Stimulated activated effector memory CD8-positive, alpha-beta T cell treated with anti-CD3 and anti-CD28 coated beads, Interleukin-12 subunit alpha, Interleukin-12 subunit beta, amount 100 ng/mL, for 72 hours (primary cell): ENCODE results near the gene ATP2B2.

ENCODE experiments used
- ATAC-seq: fragments of 150-1000 bp; cut with Tn5 transposase; 2 replicates; pipeline ENCODE4 v1.10.0; 2021
- DNase-seq, 2 donors: peaks; one replicate each; pipeline ENCODE4 v3.0.0; 2021 to 2022; ENCODE audit warnings: low spot score in 2 of 2
- H3K27ac Mint-ChIP-seq: one replicate; pipeline ENCODE4 v1.8.0; 2022; ENCODE audit warnings: mild to moderate bottlenecking, mixed read lengths
- H3K36me3 Mint-ChIP-seq: one replicate; pipeline ENCODE4 v1.8.0; 2022; ENCODE audit warnings: mild to moderate bottlenecking, mixed read lengths
- H3K4me1 Mint-ChIP-seq: one replicate; pipeline ENCODE4 v1.8.0; 2022; ENCODE audit warnings: mixed read lengths
- H3K4me3 Mint-ChIP-seq: one replicate; pipeline ENCODE4 v1.8.0; 2022; ENCODE audit warnings: mild to moderate bottlenecking, mixed read lengths
- H3K9me3 Mint-ChIP-seq: one replicate; pipeline ENCODE4 v1.8.0; 2022; ENCODE audit warnings: mixed read lengths

ATP2B2 gene

DNA sequence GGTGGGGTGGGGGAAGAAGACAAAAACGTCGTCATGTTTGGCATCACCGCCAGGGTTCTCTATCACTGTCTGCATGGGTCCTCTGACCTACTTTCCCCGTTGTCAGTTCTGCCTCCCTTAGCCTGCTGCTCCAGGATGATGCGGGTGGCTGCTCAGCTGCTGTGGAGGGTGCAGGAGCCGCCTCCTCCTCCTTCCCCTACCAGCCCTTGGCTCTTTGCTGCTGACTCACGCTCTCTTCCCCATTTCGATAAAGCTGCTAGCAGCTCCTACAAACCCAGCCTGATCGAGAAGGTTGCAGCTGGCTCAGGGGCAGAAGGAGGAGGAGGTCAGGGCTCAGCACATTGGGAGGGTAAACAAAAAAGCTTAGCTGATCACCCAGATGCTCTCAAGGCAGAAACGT, 135.0 kb downstream of the ATP2B2 start:
- ATAC-seq (peak; percentile 14), DNase-seq (no peak)
- Mint-ChIP-seq H3K36me3 (no peaks in the 10 kb centered on the region), H3K27ac (no peak overlapping the region), H3K4me3 (no peak overlapping the region), H3K4me1 (peaks cover 27% of the 10 kb centered on the region), H3K9me3 (no peaks in the 10 kb centered on the region)

DNA sequence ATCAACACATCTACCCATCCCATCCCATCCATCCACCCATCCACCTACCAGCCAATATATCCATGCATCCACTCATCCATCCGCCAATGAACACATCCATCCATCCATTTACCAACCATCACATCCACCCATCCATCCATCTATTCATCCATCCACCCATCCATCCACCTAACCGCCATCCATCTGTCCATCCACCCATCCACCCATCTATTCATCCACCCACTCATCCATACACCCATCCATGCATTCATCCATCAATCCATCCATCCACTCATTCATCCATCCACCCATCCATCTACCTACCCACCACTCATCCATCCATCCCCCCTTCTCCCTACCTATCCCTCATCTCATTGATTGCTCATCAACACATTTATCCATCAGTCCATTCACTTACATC, 136.9 kb downstream of the ATP2B2 start:
- H3K4me3 Mint-ChIP-seq, result no peak overlapping the region

DNA sequence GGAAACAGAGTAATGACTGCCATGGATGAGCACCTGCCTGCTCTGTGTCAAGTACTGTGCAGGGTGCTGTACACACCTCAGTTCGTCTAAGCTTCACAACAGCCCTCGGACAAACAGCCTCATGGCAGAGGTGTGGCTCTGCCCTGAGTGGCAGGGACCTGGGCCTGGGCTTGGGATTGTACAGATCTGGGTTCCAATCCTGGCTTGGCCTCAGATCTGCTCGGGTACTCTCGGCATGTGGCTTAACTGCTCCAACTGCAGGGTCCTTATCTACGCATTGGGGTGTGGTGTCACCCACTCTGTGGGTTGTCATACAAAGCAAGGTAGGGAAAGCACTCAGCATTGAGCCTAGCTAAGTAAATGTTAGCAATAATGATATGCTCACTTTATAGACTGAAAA, 137.9 kb downstream of the ATP2B2 start:
- DNase-seq, result no peak
- Mint-ChIP-seq H3K4me3 (no peak overlapping the region), H3K27ac (peak overlapping the region; percentile 58), H3K9me3 (no peaks in the 10 kb centered on the region), H3K4me1 (peaks cover 41% of the 10 kb centered on the region), H3K36me3 (no peaks in the 10 kb centered on the region)
- ATAC-seq, result no peak

More for the DNA sequence above, 136.9 kb downstream of the ATP2B2 start:
- ATAC-seq, result no peak
- H3K4me1 Mint-ChIP-seq, result peaks cover 41% of the 10 kb centered on the region
- no peaks in the 10 kb centered on the region for H3K9me3 Mint-ChIP-seq
- DNase-seq, result no peak
- no peak overlapping the region for H3K27ac Mint-ChIP-seq
- no peaks in the 10 kb centered on the region for H3K36me3 Mint-ChIP-seq

DNA sequence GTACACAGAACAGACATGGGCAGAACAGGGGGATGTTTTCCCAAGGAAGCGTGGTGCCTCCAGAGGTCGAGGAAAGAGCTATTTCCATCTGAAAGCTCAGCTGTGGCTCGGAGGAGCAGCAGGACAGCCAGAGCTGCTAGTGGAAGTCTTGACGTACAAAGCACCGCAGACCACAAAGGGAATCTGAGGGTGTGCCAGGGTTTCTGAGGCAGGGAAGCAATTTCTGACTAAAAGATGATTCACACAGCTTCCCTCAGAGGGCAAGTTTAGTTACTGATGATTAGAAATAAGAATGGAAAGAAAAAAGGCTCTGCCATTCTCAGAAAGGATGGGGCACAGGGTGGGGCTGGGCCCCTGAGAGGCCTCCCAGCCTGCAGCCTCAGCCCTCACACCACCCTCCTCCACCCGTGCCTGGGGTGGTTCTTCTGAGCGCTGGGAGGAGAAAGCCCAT, 138.7 kb downstream of the ATP2B2 start:
- Mint-ChIP-seq H3K4me1 (peaks cover 41% of the 10 kb centered on the region), H3K27ac (peak overlapping the region; percentile 58), H3K9me3 (no peaks in the 10 kb centered on the region), H3K4me3 (peak overlapping the region; percentile 15), H3K36me3 (no peaks in the 10 kb centered on the region)
- peak; percentile 84 for ATAC-seq
- peak in 1 of 2 donors; percentile 59 for DNase-seq

DNA sequence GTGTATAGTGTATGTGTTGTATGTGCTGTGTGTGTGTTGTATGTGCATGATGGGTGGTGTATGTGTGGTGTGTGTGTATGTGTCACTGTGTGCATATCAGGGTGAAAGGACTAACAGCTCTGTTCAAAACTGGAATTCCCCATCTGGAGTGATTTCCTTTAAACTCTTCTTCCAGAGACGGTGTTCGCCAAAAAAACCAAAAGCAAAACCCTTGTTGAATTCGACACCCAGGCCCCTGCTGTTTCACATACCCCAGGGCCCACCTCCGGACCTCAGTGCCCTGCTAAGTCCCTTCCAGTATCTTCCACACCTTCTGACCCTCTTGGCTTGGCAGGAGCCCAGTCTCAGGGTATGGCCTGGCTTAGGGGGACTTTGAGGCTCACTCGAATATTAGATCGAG, 139.6 kb downstream of the ATP2B2 start:
- Mint-ChIP-seq H3K9me3 (no peaks in the 10 kb centered on the region), H3K36me3 (no peaks in the 10 kb centered on the region), H3K27ac (no peak overlapping the region), H3K4me1 (peaks cover 41% of the 10 kb centered on the region), H3K4me3 (no peak overlapping the region)
- DNase-seq (no peak), ATAC-seq (no peak)

DNA sequence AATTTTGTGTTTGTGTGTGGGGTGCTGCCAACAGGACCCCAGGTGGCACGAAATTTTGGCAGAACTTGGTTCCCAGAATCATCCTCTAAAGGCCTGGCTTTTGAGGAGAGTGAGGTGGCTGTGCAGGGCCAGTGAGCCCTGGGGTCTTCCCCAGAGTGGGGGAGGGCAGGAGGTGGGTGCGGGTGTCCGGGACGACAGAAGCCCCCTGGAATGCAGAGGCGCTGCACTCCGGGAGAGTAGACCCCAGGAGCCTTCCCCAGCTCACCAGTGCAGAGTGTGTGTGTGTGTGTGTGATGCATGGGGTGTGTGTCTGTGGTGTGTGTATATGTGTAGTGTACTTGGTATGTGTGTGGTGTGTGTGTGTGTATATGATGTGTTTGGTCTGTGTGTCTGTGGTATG, 140.1 kb downstream of the ATP2B2 start:
- H3K27ac Mint-ChIP-seq, result no peak overlapping the region
- H3K9me3 Mint-ChIP-seq, result no peaks in the 10 kb centered on the region
- no peak overlapping the region for H3K4me3 Mint-ChIP-seq
- ATAC-seq (no peak), DNase-seq (no peak)
- H3K36me3 Mint-ChIP-seq, result no peaks in the 10 kb centered on the region
- H3K4me1 Mint-ChIP-seq, result peaks cover 36% of the 10 kb centered on the region

DNA sequence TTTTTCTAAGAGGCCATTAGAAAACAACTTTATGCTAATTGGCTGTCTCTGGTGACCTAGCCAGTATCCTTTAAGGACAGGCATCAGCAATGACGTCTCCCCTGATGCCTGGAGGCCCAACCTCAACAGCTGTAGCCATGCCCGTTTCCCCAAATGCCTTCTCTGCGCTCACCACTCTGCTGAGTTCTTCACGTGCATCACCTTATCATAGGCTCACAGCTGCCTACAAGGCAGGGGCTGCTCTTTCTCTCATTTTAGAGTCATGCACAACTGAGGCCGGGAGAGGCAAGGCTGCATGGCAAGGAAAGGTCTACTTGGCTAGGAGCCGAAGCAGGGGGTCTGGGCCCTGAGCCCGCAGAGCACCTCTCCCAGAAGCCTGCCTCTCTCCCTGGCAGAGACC, 140.6 kb downstream of the ATP2B2 start:
- Mint-ChIP-seq H3K36me3 (no peaks in the 10 kb centered on the region), H3K27ac (no peak overlapping the region), H3K4me3 (no peak overlapping the region), H3K9me3 (no peaks in the 10 kb centered on the region), H3K4me1 (peaks cover 34% of the 10 kb centered on the region)
- ATAC-seq (no peak), DNase-seq (no peak)

DNA sequence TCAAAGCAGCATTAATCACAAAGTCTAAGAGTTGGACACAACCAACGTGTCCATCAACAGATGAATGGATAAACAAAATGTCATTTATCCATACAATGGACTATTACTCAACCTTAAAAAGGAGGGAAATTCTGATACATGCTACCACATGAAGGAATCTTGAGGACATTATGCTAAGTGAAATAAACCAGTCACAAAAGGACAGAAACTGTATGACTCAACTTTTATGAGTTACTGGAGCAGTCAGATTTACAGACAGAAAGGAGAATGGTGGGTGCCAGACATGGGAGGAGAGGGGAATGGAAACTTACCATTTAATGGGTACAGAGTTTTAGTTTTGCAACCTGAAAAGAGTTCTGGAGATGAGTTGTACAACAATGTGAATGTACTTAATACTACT, 141.5 kb downstream of the ATP2B2 start:
- H3K36me3 Mint-ChIP-seq, result no peaks in the 10 kb centered on the region
- no peaks in the 10 kb centered on the region for H3K9me3 Mint-ChIP-seq

DNA sequence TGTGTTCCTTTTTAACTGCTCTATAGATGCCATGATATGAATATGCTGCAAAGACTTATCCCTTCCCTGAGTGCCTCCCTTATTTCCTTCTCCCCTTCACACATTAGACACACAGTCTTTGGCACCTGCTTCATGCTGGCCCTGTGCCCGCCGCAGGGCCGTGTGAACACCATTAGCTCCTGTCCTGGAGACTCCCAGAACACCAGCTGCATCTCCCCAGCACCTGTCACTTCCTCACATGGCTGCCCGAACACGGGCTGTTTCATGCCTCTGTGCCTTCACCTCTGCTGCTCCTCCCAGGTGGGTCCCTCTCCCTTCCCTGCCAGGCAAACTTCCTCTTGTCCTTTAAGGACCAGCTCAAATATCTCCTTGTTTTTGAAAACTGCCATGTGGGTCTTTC, 144.0 kb downstream of the ATP2B2 start:
- Mint-ChIP-seq H3K4me1 (peaks cover 23% of the 10 kb centered on the region), H3K9me3 (no peaks in the 10 kb centered on the region), H3K36me3 (no peaks in the 10 kb centered on the region), H3K4me3 (no peak overlapping the region), H3K27ac (peak overlapping the region; percentile 5)
- ATAC-seq, result no peak
- DNase-seq, result no peak

More for the DNA sequence above, 141.5 kb downstream of the ATP2B2 start:
- ATAC-seq (peak; percentile 65), DNase-seq (no peak)
- peaks cover 34% of the 10 kb centered on the region for H3K4me1 Mint-ChIP-seq
- no peak overlapping the region for H3K4me3 Mint-ChIP-seq
- no peak overlapping the region for H3K27ac Mint-ChIP-seq

DNA sequence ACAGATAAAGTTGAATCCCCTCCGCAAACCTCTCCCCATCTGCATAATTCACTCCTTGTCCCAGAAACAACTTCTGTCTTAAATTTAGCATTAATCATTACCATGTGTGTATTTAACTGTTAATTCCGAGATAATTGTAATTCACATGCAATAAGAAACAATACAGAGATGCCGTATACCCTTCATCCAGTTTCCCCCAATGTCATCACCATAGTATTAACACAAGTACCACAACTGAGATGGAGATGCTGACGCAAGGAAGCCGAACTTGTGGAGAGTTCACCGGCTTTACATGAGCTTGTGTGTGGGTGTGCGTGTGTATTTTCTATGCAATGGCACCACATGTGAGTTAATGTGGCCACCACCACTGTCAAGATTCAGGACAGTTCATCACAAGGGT, 144.9 kb downstream of the ATP2B2 start:
- no peak overlapping the region for H3K27ac Mint-ChIP-seq
- DNase-seq, result no peak

DNA sequence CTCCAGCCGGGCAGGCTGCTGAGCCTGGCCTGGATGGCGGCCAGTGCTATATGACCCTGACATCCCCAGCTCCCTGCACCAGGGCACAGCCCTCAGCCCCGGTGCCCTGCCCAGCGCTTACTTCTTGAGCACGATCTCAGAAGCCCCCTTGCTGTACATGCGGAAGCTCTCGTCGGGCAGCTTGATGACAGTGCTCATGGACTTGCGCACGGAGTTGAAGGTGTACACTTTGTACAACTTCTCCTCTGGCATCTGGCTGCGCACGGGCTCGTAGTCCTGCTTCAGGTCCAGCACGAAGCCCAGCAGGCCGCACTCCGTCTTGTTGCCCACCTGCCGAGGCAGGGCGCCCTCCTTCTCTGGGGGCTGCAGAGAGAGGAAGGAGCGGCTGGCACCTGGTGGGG, 145.6 kb downstream of the ATP2B2 start:
- ATAC-seq (no peak), DNase-seq (no peak)
- Mint-ChIP-seq H3K9me3 (no peaks in the 10 kb centered on the region), H3K27ac (no peak overlapping the region), H3K4me3 (no peak overlapping the region), H3K36me3 (no peaks in the 10 kb centered on the region), H3K4me1 (peaks cover 8% of the 10 kb centered on the region)

More for the DNA sequence above, 144.9 kb downstream of the ATP2B2 start:
- no peaks in the 10 kb centered on the region for H3K9me3 Mint-ChIP-seq
- ATAC-seq, result no peak
- peaks cover 14% of the 10 kb centered on the region for H3K4me1 Mint-ChIP-seq
- no peaks in the 10 kb centered on the region for H3K36me3 Mint-ChIP-seq
- no peak overlapping the region for H3K4me3 Mint-ChIP-seq

DNA sequence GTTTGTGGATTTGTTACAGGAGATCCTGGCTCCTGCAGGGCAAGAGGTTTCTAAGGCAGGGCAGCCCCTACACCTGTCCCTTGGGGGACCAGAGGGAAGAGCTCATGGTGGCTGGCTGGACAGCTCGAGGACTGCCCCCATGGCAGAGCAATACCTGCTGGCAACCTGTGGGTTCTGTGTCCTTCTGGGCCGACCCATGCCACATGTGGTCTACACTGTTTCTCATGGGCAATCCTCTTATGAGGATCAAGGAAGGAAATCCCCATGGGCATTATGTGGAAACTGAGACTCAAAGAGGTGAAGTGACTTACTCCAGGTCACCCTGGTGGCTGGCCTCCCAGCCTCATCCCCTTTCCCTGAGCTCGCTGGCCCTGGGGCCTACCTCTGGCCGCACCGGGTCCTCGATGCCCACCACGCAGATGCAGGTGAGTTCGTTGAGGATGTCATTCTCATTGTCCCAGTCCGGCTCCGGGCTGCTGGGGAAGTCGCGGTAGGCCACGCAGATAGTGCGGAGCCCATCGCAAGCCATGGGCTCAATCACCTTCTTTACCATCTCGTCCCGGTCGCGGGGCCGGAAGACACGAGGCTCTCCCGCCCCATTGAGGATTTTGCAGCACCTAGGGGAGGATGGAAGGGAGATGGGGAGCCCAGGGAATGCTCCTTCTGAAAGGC, 146.9 kb downstream of the ATP2B2 start:
- Mint-ChIP-seq H3K36me3 (no peaks in the 10 kb centered on the region), H3K4me1 (no peaks in the 10 kb centered on the region), H3K27ac (peak overlapping the region; percentile 37), H3K4me3 (no peak overlapping the region), H3K9me3 (no peaks in the 10 kb centered on the region)
- ATAC-seq, result no peak
- DNase-seq, result no peak

DNA sequence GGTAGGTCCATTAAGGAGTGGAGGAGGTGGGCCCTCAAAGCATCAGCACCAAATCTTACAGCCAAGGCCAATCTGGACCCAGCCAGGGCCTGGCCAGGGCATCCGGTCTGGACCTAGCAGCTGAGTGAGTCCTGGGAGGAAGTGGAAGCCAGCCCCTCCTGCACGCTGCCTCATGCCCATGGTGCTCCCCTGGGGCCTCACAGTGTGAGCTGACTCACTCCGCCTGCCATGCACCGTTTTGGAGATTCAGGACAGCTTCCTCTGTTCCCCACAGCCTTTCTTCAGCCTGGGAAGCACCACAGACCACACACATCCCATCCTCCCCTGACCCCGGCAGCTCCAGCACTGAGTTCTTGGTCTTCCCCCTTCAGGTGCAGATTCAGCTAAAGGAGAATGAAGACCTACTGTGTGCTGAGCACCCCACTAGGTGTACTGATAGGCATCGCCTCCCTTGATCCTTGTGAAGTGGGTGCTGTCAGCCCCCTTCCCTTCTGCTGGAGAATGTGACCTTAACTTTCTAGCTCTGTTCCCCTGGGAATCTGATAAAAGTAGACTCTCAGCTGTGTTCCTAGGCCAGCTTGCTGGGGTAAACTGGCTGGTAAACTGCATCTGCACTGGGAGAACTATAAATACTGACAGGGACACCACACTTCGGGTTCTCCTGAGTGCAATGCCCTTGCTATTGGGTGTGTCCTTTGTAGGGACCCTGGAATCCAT, 147.6 kb downstream of the ATP2B2 start:
- Mint-ChIP-seq H3K9me3 (no peaks in the 10 kb centered on the region), H3K36me3 (no peaks in the 10 kb centered on the region), H3K27ac (peak overlapping the region; percentile 37), H3K4me3 (no peak overlapping the region), H3K4me1 (no peaks in the 10 kb centered on the region)
- DNase-seq (no peak), ATAC-seq (peak; percentile 60)

DNA sequence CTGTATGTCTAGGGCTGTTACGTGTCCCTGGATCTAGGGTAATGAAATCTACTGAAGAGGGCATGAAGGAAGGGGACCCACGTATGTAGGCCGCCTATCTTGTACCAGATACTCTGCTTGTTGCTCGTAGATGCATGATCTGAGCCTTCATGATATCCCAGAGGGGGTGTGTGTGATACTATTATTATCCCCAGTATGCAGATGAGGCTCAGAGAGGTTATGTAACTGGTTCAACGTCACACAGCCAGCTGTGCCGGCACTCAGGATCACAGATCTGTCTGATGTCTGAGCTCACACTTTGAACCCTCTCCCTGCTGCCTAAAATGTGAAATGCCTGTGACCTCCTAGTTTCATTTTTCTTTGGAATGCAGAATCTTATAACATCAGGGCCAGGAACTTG, 148.3 kb downstream of the ATP2B2 start:
- Mint-ChIP-seq H3K9me3 (no peaks in the 10 kb centered on the region), H3K4me1 (no peaks in the 10 kb centered on the region), H3K27ac (peak overlapping the region; percentile 6), H3K4me3 (no peak overlapping the region), H3K36me3 (no peaks in the 10 kb centered on the region)
- DNase-seq (no peak), ATAC-seq (no peak)

DNA sequence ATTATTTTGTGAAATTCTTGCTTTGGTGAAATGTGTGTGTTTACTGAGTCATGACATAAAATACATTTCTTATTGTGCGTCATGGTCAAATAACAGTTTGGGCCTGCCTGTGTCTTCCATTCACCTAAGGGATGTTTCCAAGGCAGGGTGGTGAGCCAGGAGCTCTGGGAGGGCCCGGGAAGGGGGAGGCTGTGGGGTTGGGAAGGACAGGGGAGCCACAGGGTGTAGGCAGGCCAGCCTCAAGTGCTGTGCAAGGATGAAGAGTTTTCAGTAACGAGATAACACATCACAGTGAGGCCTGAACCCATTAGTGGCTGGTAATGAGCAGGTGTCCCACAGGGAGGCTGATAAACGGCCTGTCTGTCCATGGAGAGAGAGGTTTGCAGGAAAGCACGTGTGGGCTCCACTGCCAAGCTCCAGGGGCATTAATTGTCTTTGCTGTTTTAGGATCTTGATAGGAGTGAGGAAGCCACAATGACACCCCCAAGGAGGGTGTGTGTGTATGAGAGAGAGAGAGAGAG, 148.9 kb downstream of the ATP2B2 start:
- ATAC-seq, result no peak
- H3K4me3 Mint-ChIP-seq, result no peak overlapping the region
- DNase-seq, result no peak
- H3K4me1 Mint-ChIP-seq, result no peaks in the 10 kb centered on the region
- H3K27ac Mint-ChIP-seq, result peak overlapping the region; percentile 6
- no peaks in the 10 kb centered on the region for H3K9me3 Mint-ChIP-seq
- H3K36me3 Mint-ChIP-seq, result no peaks in the 10 kb centered on the region
